HG03108 (cell line): ENCODE results near the gene PRAMEF17.
"Not testable (repeated sequence)": the region's sequence is repeated elsewhere in the genome, so short reads cannot be mapped to it uniquely, and the experiment has no call there.

Experiments used
- ATAC-seq: cut with Tn5 transposase; IDR thresholded peaks from one replicate; pipeline ENCODE4 v1.9.1; 2021; ENCODE audit warnings: moderate library complexity; ENCODE audit not compliant: unreplicated experiment

Gene PRAMEF17, protein sequence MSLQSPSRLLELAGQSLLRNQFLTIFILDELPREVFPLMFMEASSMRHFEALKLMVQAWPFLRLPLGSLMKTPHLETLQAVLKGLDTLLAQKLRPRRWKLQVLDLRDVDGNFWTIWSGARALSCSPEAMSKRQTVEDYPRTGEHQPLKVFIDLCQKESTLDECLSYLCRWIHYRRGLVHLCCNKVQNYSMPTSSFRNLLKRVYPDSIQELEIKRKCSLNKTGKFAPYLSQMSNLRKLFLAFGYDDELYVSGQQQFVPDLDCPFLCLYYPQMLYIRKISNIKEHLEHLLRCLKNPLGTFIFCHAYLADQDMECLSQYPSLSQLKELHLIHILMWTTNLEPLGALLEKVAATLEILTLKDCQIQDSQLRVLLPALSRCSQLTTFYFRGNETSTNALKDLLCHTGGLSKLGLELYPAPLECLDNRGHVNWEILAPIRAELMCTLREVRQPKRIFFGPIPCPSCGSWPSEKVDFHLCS

DNA sequence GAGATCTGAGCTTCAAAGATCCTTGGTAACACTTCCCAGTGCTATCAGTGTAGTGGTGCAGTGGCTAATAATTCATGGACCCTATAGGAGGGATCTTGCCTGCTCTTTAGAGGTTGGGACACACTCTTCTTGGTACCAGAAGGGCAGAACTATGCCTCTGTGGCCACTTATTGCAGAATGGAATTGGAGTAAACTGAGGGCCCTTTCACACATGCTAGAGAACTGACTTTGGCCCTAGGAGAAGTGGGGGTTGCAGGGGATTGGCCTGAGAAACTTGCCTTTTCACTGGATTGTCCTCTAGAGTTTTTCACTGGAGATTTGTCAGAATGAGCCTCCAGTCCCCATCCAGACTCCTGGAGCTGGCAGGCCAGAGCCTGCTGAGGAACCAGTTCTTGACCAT is at the start of gene PRAMEF17:
TSS of gene PRAMEF17 (plus strand) at position 301 of the 400 bp plus-strand sequence. CDS start at position 327, 26 bp downstream.
- ATAC-seq = not testable (repeated sequence)

DNA sequence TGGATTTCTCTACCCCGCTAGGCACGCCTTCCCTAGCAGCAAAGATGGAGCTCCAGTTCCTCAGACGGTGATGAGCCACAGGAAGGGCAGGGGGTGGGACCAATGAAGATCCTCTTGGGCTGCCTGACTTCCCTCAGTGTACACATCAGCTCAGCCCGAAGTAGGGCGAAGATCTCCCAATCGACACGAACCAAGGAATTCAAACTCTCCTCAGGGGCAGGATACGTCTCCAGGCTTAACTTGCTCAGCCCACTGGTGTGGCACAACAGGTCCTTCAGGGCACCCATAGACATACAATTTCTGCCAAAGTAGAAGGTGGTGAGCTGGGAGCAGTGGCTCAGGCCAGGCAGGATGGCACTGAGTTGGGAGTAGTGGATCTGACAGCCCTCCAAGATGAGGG is 46.9 kb upstream of the PRAMEF17 start:
- not testable (repeated sequence) for ATAC-seq

DNA sequence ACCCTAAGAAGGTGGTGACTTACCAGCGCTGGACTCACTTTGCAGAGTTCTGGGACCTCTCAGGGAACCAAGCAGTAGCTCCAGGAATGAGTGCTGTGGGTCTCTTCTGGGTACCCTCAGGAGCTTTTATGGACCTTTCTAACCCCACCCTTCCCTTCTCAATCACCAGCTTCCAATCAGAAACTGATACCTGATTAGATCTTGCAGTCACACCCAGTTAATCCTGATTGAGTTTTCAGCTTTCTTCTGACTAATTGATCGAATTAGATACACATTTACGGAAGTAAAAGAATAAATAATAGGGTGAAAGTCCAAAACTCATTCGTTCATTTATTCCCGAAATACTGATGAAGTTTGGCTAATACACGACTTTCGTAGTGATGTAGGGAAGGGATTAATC is 42.4 kb upstream of the PRAMEF17 start, which contains the start of gene PRAMEF14:
TSS of gene PRAMEF14 (minus strand) at position 101 of the 400 bp plus-strand sequence. CDS start 1,820 bp downstream, outside the sequence.
- not testable (repeated sequence) for ATAC-seq

DNA sequence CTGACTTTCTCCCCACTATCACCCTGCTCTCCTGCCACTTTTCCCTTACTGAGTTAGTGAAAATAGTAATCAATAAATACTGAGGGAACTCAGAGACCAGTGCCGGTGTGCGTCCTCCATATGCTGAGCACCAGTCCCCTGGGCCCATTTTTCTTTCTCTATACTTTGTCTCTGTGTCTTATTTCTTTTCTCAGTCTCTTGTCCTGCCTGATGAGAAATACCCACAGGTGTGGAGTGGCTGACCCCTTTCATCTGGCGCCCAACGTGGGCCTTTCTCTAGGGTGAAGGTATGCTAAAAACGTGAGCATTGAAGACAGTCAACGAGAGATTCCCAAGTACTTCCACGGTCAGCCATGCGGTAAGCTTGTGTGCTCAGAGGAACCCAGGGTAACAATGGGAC is 36.0 kb upstream of the PRAMEF17 start:
- not testable (repeated sequence) for ATAC-seq

DNA sequence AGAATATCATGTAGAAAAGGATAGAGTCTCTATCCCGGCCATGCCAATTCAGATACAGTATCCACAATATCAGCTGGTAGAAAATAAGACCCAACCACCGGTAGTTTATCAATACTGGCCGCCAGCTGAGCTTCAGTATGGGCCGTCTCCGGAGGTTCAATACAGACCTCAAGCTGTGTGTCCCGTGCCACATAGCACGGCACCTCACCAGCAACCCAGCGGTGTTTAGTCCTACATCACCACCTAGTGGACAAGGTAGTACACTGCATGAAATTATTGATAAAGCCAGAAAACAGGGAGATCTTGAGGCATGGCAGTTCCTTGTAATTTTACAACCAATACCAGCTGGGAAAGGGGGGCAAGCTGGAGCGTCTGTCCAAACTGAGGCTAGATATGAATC is 35.0 kb upstream of the PRAMEF17 start:
- not testable (repeated sequence) for ATAC-seq

DNA sequence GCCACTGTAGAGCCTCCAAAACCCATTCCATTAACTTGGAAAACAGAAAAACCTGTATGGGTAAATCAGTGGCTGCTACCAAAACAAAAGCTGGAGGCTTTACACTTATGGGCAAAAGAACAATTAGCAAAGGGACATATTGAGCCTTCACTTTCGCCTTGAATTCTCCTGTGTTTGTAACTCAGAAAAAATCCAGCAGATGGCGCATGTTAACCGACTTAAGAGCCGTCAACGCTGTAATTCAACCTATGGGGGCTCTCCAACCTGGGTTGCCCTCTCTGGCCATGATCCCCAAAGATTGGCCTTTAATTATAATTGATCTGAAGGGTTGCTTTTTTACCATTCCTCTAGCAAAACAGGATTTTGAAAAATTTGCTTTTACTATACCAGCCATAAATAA is 32.7 kb upstream of the PRAMEF17 start:
- ATAC-seq = not testable (repeated sequence)

DNA sequence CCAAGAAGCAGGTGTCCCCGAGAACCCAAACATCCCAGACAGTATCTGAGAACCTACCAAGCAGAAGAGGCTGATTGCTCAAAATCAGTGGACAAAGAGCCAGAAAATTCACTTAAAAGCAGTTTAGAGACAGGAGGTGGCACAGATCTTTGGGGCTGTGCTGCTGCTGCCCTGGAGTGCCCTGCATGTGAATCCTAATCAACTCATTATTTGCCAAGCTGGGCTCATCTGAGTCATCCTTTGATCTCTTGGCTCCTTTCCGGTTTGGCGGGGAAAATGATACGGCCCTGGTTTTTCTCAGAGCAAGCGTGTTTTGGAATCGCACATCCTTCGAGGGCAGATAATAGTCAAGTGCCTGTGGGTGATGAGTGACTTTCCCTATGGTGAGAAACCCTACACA is 27.1 kb upstream of the PRAMEF17 start:
- not testable (repeated sequence) for ATAC-seq

DNA sequence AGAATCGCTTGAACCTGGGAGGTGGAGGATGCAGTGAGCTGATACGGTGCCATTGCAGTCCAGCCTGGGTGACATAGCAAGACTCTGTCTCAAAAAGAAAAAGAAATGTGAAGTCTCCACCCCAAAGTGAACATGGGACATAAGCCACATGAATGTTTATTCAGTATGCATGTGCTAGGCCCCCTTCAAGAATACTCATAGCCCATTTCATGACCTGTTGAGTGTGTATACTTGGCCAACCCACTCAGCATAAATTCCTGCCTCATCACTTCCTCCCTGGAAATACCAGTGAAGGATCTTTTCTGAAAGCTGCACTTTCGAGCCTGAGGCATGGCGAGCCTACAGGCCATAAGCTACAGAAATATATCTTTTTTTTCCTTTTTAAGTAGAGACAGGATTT is 24.5 kb upstream of the PRAMEF17 start:
- ATAC-seq = not testable (repeated sequence)

DNA sequence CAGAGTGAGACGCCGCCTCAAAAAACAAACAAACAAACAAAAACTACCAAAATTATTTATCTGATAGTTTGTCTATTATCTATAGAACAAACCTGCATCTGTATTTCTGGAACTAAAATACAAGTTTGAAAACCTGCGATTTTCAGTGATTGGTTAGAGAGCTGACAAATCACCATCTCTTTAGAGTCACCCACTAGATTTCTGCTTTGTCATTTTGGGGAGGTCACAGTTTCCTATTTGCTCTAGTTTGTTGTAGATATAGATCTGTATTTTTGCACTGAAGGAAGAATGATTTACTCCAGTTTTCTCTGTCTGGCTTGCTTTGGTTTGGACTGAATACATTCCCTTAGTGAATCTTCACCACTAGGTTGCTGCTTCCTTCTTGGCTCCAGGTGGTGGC is 22.9 kb upstream of the PRAMEF17 start:
- not testable (repeated sequence) for ATAC-seq

DNA sequence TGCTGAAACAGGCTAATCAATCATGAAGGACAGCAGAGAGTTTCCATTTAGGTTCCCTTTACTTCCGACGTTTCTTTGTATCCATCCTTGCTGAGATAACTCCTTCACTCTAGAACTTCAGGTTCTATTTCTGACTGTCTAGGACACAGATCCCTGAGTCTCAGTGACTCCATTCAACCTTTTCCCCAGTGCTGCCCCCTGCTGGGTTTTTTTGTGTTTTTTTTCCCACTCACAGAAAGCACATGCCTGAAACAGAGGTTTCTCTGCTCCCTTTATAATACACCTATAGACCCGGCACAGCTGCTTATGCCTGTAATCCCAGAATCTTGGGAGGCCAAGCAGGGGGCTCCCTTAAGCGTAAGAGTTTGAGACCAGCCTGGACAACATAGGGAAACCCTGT is 20.9 kb upstream of the PRAMEF17 start:
- ATAC-seq = not testable (repeated sequence)

DNA sequence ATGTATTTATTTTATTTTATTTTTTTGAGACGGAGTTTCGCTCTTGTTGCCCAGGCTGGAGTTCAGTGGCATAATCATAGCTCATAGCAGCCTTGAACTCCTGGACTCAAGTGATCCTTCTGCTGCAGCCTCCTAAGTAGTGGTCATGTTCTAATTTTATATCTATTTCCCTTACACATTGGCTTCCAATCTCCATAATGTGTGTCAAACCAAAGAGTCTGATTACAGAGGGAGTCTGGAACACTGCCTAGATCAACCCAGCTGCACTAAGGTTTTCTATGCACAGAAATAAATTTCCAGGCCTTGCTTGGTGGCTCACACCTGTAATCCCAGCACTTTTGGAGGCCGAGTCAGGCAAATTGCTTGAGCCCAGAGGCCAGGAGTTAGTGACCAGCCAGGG is 10.4 kb upstream of the PRAMEF17 start:
- ATAC-seq = not testable (repeated sequence)

DNA sequence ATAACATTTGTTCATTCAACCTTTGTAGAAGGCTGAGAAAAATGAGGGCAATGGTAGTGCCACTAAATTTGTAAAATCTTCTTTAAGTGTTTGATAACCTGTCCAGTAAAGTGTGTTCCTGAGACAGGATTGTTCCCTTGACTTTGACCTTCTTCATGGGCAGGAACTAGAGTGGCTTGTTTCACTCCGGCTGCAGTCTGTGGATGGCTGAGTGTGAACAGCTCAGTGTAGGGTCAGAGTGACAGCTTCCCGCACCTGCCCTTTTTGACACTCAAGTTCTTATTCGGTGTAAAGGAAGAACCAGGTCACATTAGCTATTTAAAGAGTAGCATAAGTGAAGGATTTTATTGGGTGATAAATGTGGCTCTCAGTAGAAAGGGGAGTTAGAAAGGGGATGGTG is 9.1 kb upstream of the PRAMEF17 start:
- ATAC-seq = not testable (repeated sequence)

DNA sequence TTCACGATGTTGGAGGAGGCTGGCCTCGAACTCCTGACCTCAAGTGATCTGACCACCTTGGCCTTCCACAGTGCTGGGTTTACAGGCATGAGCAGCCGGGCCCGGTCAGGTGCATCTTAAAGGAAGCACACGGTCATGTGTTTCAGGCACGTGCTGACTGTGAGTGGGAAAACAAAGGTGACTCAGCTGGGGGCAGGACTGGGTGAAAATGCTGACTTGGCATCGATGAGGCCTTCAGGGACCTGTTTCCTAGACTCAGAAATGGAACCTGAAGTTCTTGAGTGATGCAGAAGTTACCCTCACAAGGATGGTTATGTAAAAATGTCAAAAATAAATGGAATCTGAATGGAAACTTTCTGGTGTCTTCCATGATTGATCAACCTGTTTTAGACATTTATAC is 3.6 kb downstream of the PRAMEF17 start:
- ATAC-seq = not testable (repeated sequence)

DNA sequence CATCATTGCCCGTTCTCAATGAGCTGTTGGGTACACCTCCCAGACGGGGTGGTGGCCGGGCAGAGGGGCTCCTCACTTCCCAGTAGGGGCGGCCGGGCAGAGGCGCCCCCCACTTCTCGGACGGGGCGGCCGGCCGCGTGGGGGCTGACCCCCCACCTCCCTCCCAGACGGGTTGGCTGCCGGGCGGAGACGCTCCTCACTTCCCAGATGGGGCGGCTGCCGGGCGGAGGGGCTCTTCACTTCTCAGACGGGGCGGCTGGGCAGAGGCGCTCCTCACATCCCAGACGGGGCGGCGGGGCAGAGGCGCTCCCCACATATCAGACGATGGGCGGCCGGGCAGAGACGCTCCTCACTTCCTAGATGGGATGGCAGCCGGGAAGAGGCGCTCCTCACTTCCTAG is 5.3 kb downstream of the PRAMEF17 start:
- ATAC-seq = not testable (repeated sequence)

DNA sequence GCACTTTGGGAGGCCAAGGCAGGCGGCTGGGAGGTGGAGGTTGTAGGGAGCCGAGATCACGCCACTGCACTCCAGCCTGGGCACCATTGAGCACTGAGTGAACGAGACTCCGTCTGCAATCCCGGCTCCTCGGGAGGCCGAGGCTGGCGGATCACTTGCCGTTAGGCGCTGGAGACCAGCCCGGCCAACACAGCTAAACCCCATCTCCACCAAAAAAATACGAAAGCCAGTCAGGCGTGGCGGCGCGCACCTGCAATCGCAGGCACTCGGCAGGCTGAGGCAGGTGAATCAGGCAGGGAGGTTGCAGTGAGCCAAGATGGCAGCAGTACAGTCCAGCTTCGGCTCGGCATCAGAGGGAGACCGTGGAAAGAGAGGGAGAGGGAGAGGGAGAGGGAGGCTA is 5.9 kb downstream of the PRAMEF17 start:
- not testable (repeated sequence) for ATAC-seq

DNA sequence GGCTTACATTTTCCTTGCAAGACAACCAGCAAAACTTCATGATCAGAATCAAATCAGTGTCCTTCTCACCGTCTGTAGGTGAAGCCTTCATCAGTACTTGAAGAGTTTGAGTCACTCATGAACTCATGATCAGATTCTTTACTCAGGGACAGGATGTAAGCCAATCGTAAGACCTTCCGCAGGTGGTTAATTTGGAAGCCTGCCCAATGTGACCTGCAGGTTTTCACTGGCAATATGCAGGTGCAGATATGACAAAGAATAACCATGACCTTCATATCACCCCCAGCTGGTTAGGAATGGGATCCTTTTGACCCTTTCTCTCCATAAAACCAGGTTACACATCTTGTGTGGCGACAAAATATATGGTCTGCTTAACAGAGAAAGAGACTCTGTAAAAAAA is 18.4 kb downstream of the PRAMEF17 start:
- no peak for ATAC-seq

DNA sequence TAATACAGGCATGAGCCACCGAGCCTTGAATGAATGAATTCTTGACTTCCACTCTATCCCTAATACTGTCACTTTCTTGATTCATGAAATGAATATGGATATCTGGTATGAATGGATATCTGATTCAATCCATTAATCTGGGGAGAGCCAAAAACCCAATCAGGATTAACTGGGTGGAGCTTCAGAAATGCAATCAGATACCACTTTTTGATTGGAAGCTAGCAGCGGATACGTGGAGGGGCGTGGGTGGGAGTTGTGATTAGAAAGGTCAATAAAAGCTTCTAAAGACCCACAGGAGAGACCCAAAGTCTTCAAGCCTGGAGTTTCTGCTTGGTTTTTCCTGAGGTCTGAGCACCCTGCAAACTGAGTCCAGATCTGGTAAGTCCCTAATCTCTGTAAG is 20.7 kb downstream of the PRAMEF17 start, which contains the start of gene PRAMEF20:
TSS of gene PRAMEF20 (plus strand) at position 301 of the 400 bp plus-strand sequence. CDS start 5,905 bp downstream, outside the sequence.
- not testable (repeated sequence) for ATAC-seq

DNA sequence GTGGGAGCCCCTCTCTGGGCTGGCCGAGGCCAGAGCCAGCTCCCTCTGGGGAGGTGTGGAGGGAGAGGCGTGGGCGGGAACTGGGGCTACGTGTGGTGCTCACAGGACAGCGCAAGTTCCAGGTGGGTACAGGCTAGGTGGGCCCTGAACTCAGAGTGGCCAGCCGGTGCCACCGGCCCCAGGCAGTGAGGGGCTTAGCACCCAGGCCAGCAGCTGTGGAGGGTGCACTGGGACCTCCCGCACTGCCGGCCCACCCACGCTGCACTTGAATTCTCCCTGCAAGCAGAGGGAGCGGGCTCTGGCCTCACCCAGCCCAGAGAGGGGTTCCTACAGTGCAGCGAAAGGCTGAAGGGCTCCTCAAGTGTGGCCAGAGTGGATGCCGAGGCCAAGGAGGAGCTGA is 41.1 kb downstream of the PRAMEF17 start:
- ATAC-seq = no peak

DNA sequence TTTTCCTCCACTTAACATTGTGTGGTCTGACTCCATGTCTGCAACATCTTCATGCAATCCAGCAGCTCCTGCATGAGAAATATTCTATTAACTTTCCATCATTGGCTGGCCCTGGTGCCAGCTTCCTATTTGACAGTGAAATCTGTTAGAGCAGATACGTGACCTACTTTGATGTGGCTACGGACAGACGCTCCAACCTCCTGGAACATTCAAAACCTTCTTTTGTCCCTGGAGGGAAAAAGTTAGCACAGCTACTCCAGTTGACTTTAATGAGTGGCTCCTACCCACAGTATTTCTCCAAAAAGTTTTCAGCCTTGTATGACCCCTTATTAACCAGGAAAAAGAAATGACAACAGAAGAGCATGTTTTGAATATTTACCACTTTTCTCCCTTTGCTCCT is 42.8 kb downstream of the PRAMEF17 start:
- no peak for ATAC-seq

DNA sequence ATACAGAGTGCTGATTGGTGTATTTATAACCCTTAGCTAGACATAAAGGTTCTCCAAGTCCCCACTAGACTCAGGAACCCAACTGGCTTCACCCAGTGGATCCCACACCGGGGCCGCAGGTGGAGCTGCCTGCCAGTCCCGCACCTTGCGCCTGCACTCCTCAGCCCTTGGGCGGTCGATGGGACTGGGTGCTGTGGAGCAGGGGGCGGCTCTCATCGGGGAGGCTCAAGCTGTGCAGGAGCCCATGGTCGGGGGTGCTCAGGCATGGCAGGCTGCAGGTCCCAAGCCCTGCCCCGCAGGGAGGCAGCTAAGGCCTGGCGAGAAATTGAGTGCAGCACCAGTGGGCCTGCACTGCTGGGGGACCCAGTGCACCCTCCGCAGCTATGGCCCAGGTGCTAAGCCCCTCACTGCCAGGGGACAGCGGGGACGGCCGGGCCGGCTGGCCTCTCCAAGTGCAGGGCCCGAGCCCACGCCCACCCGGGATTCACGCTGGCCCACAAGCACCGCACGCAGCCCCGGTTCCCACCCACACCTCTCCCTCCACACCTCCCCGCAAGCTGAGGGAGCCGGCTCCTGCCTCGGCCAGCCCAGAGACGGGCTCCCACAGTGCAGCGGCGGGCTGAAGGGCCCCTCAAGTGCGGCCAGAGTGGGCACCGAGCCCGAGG is 44.4 kb downstream of the PRAMEF17 start:
- ATAC-seq = not testable (repeated sequence)

DNA sequence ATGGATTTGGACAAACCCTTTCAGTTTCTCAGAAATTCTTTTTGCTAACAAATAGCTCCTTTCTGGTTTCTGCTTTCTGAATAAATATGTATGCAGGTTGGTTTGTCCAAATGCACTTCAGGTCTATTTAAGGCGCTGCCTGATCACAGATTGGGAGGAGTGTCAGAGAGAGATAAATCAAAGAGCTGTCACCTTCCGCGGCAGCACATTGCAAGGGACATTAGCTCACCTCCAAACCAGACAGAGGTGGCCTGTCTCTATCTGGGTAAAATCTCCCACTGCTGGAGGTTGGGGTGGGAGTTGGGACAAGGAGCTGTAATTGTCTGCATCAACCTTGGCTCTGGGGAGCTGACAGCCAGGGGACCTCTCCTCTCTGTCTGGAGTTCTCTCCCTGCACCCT is 46.0 kb downstream of the PRAMEF17 start:
- ATAC-seq = no peak
